HepG2 (cell line): ENCODE measurements around the gene KLC4. TPM values are rescaled to one million over a fixed set of nuclear protein-coding genes. Genes with fewer than 3 reads are reported as not detected.

Experiments used
- EP300 ChIP-seq, 3 experiments: sonication (generic) in 1 of 3; formaldehyde crosslinking in 1 of 3; IDR thresholded peaks; 2 replicates each; pipeline versions ENCODE4 v1.5.1 to v1.6.1; 2011 to 2020; ENCODE audit warnings: low read depth in 2 of 3, low read length in 2 of 3, borderline replicate concordance in 1 of 3, improper control_type of control experiment in 1 of 3, mild to moderate bottlenecking in 1 of 3, missing genetic modification reagents in 1 of 3, moderate library complexity in 1 of 3
- HMG20B ChIP-seq: conservative IDR thresholded peaks from 2 replicates; pipeline ENCODE4 v1.6.1; 2016; ENCODE audit warnings: missing genetic modification reagents, missing compliant biosample characterization
- PCBP1 ChIP-seq: fragments of 200-400 bp; formaldehyde crosslinking; IDR thresholded peaks from 2 replicates; pipeline ENCODE4 v1.6.1; 2017; ENCODE audit warnings: mild to moderate bottlenecking, low read depth, low read length, borderline replicate concordance
- ZBTB34 ChIP-seq: sonication (generic); formaldehyde crosslinking; IDR thresholded peaks from 2 replicates; pipeline ENCODE4 v1.8.0; 2022; ENCODE audit warnings: mild to moderate bottlenecking, missing genetic modification reagents
- ZBTB4 ChIP-seq: sonication (generic); formaldehyde crosslinking; IDR thresholded peaks from 2 replicates; pipeline ENCODE4 v1.4.0; 2020; ENCODE audit warnings: missing genetic modification reagents, mild to moderate bottlenecking, borderline replicate concordance
- ZNF280B ChIP-seq: sonication (generic); formaldehyde crosslinking; IDR thresholded peaks from 2 replicates; pipeline ENCODE4 v1.5.0; 2020; ENCODE audit warnings: missing genetic modification reagents, mild to moderate bottlenecking, borderline replicate concordance
- ZNF281 ChIP-seq: sonication (generic); formaldehyde crosslinking; IDR thresholded peaks from 2 replicates; pipeline ENCODE4 v1.4.0; 2020; ENCODE audit warnings: missing genetic modification reagents, borderline replicate concordance
- ZNF552 ChIP-seq: sonication (generic); formaldehyde crosslinking; IDR thresholded peaks from 2 replicates; pipeline ENCODE4 v1.9.0; 2022; ENCODE audit warnings: missing genetic modification reagents, mild to moderate bottlenecking, borderline replicate concordance
- ZNF652 ChIP-seq: IDR thresholded peaks from 2 replicates; pipeline ENCODE4 v1.6.1; 2016; ENCODE audit warnings: low read depth, borderline replicate concordance
- ZNF670 ChIP-seq: sonication (generic); formaldehyde crosslinking; IDR thresholded peaks from 2 replicates; pipeline ENCODE4 v1.8.0; 2022; ENCODE audit warnings: mild to moderate bottlenecking, missing genetic modification reagents, borderline replicate concordance
- ZNF709 ChIP-seq: sonication (generic); formaldehyde crosslinking; IDR thresholded peaks from 2 replicates; pipeline ENCODE4 v1.5.0; 2020; ENCODE audit warnings: mild to moderate bottlenecking, missing genetic modification reagents
- ZNF784 ChIP-seq: sonication (generic); formaldehyde crosslinking; IDR thresholded peaks from 2 replicates; pipeline ENCODE4 v1.5.1; 2020; ENCODE audit warnings: missing genetic modification reagents, mild to moderate bottlenecking, borderline replicate concordance
- polyA plus RNA-seq, 8 experiments: library from polyadenylated mRNA; depleted of rRNA in 3 of 8; stranded (reverse) in 7 of 8; unstranded in 1 of 8; fragments of >200 nt; fragmentation: Illumina TruSeq in 4 of 8; extraction: Trizol in 4 of 8; gene quantifications; 2 replicates each; pipeline versions ENCODE4 v1.2.1 to v1.2.3, GENCODE V29; 2011 to 2016; ENCODE audit warnings: low read depth in 4 of 8, missing spikeins in 1 of 8, mixed read lengths in 1 of 8; ENCODE audit not compliant: insufficient read depth in 1 of 8
- total RNA-seq, 5 experiments: library from RNA; depleted of rRNA; stranded (reverse); fragments of >200 nt; fragmentation: Illumina TruSeq; extraction: Trizol; gene quantifications; 2 replicates each; pipeline ENCODE4 v1.2.3, GENCODE V29; 2016; ENCODE audit warnings: low read depth in 1 of 5

Gene KLC4
- total and polyA plus RNA-seq, 2 of the 13 experiments (the other 11 are each of a cell fraction or from before 2014, with no cell fraction given), result 45.4 to 70.4 TPM

- no peak for TF ChIP-seq ZNF281 (CRISPR knock-in tag)
- peak; percentile 90 for TF ChIP-seq HMG20B (CRISPR knock-in tag)
- TF ChIP-seq ZBTB4 (CRISPR knock-in tag), result peak; percentile 76; the same call in 1 of the 2 replicates
- TF ChIP-seq ZNF784, result no peak
- 0 out of 2 replicates have a peak, but pooled peaks have one; percentile 8 for TF ChIP-seq ZNF652 (CRISPR knock-in tag)
- no peak for TF ChIP-seq ZNF552
- TF ChIP-seq EP300 (IDR thresholded peaks at IDR 0.05; ENCODE audit: low read depth in 2 of 2, low read length in 2 of 2), result peak; percentile 88 to 96; a peak in 3 of 4 replicates
- peak; percentile 95 for TF ChIP-seq EP300 (CRISPR knock-in tag; IDR thresholded peaks at IDR 0.05; ENCODE audit: borderline replicate concordance)
- 0 out of 2 replicates have a peak, but pooled peaks have one; percentile 68 for TF ChIP-seq ZBTB34 (CRISPR knock-in tag)
- TF ChIP-seq PCBP1, result no peak
- TF ChIP-seq ZNF280B (CRISPR knock-in tag), result no peak; the same call in 1 of the 2 replicates
- no peak for TF ChIP-seq ZNF709 (CRISPR knock-in tag)
- no peak for TF ChIP-seq ZNF670 (CRISPR knock-in tag)
Observed at GRCh38 chr6:43089874-43090558, 30.6 kb downstream of the KLC4 start (continued).
